HG03135 (cell line): ENCODE measurements around the gene MYPOP.
A peak's percentile ranks its signal among the peaks of the same experiment; 100 is the strongest.

Experiments
- ATAC-seq: cut with Tn5 transposase; IDR thresholded peaks from one replicate; pipeline ENCODE4 v1.9.1; 2021; ENCODE audit warnings: mild to moderate bottlenecking, moderate library complexity; ENCODE audit not compliant: unreplicated experiment

Gene MYPOP, protein sequence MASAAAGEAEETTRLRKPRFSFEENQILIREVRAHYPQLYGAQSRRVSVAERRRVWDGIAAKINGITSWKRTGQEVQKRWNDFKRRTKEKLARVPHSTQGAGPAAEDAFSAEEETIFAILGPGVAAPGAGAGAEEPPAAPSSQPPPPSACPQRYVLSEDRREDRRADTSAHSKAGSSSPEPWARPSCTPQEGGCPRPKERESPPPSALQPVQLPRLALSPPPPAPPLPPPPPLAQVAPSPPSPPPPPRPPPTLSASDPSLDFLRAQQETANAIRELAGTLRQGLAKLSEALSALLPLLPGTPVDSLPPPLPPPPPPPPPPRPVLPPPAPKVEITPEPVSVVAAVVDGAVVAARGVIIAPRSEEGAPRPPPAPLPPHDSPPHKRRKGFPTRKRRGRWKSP

GRCh38 chr19:45901912-45902650 lies at the start of gene MYPOP:
TSS of gene MYPOP (minus strand) at chr19:45902613. CDS start at chr19:45901773, 840 bp downstream.
- ATAC-seq, result no peak

DNA sequence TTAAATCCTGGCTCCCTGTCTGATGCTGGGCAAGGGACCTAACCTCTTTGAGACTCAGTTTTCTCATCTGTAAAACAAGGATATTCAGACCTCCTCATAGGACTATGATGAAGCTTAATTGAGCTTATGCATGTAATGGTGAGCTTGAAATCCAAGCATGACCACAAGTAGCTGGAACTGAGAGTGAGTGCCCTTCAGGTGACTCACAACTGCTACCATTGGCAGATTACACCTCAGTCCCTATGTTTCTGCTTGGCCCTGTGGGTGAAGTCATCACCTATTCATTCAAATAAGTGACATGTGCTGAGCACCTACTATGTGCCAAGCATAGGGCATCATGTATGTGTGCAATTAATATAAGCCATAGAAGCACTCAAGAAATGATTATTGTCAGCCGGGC lies 45.5 kb upstream of the MYPOP start:
- ATAC-seq, result no peak

DNA sequence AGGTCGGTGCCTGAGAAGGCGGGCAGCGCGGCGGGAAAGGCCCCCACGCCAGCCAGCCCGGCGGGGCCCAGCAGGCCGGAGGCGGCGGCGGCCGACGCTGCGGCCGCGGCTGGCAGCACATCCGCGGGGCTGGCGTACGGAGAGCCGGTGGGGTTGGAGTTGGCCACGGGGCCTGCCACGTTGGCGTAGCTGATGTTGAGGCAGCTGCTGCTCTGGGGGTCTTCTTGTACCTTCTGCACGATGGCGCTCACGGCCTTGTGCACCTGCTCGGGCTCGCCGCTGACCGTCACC lies 38.0 kb upstream of the MYPOP start:
- no peak for ATAC-seq

DNA sequence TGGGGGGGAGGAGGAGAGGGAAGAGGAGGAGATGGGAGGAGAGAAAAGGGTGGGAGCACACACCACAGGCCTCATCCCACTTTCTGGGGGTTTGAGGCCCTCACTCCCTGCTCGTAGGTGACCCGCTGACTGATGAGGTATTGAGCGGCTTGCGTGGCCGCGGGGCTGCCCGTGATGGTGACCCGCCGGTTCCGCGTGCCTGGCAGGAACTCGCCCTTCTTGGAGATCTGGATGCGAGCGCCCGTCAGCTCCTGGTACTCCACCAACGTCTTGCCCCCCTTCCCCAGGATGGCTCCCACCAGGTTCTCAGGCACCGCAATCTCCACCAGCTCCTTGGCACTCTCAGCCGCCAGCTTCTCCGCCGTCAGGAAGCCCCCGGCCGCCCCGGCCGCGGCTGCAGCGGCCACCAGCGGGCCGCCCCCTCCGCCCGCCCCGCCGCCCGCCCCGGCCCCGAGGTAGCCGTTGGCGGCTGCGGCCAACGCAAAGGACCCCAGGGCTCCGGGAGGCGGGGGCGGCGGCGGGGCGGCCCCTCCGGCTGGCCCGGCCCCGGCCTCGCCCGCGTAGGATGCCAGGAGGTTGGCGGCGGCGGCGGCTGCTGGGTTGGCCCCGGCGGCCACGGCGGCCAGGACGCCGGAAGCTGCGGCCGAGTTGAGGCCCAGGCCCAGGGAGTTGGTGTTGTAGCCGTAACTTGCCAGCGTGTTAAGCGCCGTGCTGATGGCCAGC lies 37.5 kb upstream of the MYPOP start:
- no peak for ATAC-seq

GRCh38 chr19:45938733-45939319 lies 36.4 kb upstream of the MYPOP start:
- ATAC-seq, result no peak

DNA sequence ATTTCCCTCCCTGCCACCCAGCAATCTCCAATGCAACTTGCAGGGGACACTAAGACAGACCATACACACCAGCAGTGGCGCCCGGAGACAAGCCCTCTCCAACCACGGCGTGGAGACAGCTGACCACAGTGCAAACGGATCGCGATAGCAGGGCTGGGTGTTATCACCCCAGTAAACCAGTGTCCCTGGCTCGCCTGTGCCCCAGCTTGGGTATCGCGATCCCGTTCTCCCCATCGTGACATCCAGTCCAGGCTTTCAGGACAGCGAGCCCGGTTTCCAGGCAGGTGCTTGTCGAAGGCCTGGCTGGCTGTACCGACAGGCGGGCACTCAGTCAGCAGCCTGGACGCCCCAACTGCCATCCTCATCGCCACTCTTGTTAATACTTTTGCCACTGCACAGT lies 32.9 kb upstream of the MYPOP start:
- no peak for ATAC-seq

- ATAC-seq, result no peak
Observed at GRCh38 chr19:45934551-45935230, 32.3 kb upstream of the MYPOP start.

DNA sequence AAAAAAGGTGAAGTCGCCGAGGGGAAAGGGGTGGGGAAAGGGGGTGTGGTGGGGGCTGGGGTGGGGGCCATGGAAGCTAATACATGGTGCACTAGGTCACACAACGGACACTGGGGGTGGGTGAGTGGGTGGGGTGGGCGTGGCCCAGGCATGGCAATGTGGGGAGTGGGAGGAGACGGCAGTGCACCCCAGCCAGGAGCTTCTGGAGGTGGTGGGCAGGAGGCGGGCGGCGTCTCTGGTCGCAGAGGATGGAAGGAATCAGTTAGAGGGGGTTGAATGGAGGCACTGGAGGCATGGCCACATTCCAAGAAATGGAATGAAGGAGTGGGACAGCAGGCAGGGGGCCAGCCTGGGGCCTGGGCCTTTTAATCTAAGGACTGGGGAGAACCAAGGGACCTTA lies 31.3 kb upstream of the MYPOP start:
- ATAC-seq, result no peak

DNA sequence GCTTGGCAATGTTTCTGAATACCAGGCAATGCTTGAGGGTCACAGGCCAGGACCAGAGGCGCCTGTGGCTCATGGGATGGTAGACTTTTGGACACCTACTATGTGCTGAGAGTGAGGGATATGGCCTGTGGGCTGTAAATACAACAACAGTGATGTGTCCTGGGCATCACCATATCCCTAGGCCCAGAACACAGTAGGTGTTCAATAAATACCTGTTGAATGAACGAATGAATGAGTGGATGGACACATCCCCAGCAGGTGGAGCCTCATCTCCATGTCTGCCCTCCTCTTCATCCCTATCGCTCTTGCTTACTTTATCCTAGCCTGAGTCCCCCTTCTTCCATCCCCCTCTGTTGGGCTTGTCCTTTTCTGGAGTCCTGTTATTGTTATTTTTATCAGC lies 28.6 kb upstream of the MYPOP start:
- ATAC-seq, result no peak

GRCh38 chr19:45929247-45929646 lies 26.8 kb upstream of the MYPOP start:
- ATAC-seq, result no peak

- ATAC-seq, result peak; percentile 74
Observed at GRCh38 chr19:45927565-45928261, 25.3 kb upstream of the MYPOP start.

- no peak for ATAC-seq
Observed at GRCh38 chr19:45924891-45925447, 22.6 kb upstream of the MYPOP start.

- no peak for ATAC-seq
Observed at GRCh38 chr19:45922281-45922680, 19.9 kb upstream of the MYPOP start.

- no peak for ATAC-seq
Observed at GRCh38 chr19:45920458-45920857, 18.0 kb upstream of the MYPOP start.

- no peak for ATAC-seq
Observed at GRCh38 chr19:45919678-45920077, 17.3 kb upstream of the MYPOP start.

GRCh38 chr19:45918721-45919120 lies 16.3 kb upstream of the MYPOP start:
- ATAC-seq, result no peak

GRCh38 chr19:45917421-45918091 lies 15.1 kb upstream of the MYPOP start:
- no peak for ATAC-seq

DNA sequence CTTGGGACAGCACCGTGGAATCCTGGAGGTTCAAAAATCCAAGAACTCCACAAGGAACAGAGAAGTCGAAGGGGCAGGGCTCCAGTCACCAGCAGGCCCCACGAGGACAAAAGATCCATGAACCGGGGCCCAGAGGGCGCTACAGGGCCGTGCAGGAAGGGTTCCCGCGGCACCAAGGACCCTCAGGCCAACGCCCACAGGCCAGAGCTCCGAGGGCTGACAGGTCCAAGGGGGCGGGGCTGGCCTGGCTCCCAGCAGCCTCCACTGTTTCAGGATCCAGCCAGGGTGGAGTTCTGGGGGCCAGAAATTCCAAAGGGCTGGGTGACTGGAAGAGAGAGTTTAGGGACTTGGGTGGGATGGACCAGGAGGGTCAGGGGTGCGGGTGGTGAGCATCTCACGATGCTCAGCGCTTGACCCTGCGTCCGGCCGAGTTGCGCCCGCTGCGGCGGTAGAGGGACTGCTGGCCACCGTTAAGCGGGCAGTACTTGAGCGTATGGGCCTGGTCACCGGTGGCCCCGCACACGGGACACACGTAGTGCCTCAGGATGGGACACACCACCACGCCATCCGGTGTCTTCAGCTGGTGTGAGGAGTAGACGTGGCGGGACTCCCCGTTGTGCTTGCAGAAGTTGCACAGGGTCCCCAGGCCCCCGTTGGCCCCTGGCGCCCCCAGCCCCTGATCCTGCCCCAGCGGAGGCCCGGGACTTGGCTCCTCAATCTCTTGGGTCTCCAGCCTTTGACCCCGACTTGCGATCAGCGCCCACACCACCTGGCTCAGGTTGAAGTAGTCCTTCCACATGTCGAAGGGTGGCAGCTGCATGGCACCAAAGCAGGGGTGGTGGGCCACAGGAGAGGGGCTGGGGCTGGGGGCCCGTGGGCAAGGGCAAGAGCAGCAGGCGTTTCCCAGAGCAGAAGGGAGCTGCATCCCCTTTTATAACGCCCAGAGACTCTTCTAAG lies 11.7 kb upstream of the MYPOP start, which contains the start of gene NANOS2:
TSS of gene NANOS2 (minus strand) at position 905 of the 957 bp plus-strand sequence. CDS start at position 820, 85 bp downstream.
- no peak for ATAC-seq
